HG02840 (cell line): ENCODE data around the gene MPPED1.

Experiments used
- ATAC-seq: cut with Tn5 transposase; IDR thresholded peaks from one replicate; pipeline ENCODE4 v1.9.1; 2021; ENCODE audit warnings: mild to moderate bottlenecking, moderate library complexity, moderate number of reproducible peaks; ENCODE audit not compliant: unreplicated experiment, low FRiP score

MPPED1 gene

DNA sequence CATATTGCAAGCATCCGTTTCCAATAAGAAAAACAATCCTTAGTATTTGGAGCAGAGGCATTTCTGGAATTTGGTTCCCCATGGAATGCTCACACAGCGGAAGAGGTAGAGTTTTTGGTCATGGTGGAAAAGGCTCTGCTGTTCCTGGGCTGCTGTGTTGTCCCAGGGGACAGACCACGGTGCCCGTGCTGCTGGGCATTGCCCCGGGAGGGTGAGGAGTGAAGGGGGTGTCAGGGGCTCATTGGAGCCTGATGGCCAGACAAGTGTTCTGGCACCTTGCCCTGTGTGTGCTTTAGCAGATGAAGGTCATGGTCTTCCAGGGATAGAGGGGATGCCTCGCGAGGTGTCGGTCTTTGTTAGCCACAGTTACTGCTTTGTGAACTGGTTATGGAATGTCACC is 61.2 kb downstream of the MPPED1 start:
- no peak for ATAC-seq

DNA sequence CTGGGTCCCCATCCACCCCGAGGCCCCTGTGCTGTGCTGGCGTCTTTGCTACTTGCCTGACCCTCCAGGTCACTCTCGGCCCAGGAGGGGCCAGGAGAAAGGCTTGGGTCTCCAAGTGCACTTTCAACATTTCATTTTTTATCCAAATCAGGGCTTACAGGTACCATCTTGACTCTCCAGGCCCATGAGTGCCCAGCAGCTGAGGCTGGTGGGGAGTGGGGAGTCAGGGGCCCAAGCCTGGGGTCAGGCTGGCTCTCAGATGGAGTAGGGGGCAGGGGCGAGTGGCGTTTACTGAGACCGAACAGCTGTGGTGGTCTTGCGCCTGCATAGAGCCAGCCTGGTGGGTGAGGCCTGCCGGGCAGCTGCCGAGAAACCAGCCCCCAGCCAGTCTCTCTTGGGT is 61.6 kb downstream of the MPPED1 start:
- ATAC-seq = no peak

DNA sequence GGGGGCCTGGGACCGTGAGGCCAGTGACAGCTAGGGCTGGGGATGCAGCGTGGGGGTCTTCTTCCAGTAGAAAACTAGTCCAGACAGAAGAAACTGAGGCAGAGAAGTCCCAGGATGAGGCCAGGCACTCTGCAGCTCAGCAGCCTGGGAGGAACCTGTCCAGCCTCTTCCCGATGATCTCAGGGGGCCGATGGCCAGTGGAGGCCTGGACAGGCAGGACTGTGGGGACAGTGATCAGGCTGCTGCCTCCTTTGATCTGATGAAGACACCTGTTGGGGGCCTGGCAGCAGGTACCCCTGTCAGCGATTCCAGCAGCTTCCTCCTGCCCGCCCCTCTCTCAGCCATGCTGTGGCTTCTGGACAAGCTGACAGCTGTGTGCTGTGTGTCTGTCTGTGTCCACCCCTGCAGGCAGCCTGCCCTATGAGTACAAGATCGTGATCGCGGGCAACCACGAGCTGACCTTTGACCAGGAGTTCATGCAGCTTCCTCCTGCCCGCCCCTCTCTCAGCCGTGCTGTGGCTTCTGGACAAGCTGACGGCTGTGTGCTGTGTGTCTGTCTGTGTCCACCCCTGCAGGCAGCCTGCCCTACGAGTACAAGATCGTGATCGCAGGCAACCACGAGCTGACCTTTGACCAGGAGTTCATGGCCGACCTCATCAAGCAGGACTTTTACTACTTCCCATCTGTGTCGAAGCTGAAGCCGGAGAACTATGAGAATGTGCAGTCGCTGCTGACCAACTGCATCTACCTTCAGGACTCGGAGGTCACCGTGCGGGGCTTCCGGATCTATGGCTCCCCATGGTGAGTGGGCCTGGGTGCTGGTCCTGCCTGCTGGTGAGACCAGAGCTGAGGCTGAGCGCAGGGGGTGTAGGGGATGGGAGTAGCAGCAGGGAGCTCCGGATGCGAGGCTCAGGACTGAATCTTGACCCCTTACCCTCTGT is 62.6 kb downstream of the MPPED1 start:
- no peak for ATAC-seq

DNA sequence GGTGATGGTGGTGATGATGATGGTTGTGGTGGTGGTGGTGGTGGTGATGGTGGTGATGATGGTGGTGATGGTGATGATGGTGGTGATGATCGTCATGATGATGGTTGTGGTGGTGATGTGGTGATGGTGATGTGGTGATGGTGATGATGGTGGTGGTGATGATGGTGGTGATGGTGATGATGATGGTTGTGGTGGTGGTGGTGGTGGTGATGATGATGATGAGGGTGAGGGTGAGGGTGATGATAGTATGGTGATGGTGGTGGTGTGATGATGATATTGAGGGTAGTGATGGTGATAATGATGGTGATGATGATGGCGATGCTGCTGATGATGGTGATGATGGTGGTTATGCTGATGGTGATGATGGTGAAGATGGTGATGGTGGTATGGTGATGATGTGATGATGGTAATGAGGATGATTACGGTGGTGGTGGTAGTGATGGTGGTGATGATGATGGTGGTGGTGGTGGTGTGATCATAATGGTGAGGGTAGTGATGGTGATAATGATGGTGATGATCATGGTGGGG is 63.8 kb downstream of the MPPED1 start:
- ATAC-seq = no peak

DNA sequence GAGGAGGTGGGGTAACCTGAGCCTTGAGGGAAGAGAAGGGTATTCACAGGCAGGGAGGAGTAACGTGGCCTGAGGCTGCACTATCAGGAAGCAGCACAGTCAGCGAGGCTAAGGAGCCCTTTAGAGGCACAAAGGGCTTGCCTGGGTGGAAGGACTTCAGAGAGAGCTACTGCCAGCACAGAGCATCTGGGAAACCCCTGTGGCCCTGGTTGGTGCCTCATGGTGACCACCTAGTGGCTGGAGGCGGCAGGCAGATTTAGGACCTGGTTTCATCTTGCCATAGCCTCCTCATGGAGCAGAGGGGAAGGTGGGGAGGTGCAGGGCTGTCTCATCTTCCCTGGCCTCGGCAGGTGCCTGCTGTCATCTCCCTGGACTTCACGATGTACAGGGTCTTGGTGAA is 64.5 kb downstream of the MPPED1 start:
- ATAC-seq = no peak

DNA sequence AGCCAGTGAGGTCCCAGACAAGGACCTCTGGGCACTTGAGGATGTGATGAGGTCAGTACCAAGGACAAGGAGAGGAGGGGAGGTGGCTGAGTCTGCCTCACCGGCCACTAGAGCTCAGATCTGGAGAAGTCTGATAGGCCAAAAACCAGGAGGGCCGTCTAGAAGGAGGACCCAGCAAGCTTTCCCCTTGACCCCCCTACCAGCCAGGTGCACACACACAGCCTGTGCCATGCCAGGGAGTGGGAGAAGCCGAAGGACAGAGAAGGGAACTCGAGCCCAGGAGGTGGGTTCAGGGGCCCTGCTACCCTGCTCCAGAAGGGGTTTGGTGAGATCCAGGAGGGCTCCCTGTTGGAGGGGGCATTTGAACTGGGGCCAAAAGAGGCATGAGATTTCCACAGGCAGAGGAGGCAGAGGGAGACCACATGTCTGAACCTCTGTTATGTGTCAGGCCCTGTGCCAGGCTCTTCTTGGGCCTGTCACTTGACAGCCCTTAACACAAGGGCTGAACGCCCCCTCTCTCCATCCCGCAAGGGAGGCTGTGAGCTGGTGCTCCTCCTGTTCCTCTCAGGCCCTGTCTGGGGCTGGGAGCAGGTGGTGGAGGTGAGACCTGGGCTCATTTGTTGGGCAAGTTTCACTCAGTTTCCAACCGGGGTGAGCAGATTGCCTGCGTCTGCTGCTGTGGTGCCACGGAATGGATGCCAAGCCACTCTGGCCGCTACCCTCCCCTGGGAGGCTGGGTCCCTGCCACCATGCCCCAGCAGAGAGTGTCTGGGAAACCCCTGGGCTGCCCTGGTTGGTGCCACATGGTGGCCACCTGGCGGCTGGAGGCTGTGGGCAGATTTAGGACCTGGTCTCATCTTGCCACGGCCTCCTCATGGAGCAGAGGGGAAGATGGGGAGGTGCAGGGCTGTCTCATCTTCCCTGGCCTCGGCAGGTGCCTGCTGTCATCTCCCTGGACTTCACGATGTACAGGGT is 65.2 kb downstream of the MPPED1 start:
- ATAC-seq = no peak

DNA sequence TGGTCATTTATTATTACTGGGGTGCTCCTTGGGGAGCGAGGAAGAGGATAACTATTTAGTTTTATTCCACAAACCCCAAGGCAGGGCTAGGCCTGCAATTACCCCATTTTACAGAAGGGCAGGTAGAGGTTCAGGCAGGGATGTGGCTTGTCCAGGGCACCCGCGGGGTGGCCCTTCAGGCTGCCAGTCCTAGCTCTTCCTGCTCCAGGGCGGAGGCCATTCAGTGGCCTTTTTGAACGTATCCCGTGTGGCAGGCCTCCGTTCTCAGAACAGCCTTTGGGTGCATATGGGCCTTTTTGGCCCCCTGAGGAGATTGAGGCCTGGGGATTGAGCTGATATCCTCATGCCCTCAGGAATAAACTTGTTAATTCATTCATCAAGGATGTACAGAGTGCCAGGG is 66.2 kb downstream of the MPPED1 start:
- ATAC-seq = no peak

DNA sequence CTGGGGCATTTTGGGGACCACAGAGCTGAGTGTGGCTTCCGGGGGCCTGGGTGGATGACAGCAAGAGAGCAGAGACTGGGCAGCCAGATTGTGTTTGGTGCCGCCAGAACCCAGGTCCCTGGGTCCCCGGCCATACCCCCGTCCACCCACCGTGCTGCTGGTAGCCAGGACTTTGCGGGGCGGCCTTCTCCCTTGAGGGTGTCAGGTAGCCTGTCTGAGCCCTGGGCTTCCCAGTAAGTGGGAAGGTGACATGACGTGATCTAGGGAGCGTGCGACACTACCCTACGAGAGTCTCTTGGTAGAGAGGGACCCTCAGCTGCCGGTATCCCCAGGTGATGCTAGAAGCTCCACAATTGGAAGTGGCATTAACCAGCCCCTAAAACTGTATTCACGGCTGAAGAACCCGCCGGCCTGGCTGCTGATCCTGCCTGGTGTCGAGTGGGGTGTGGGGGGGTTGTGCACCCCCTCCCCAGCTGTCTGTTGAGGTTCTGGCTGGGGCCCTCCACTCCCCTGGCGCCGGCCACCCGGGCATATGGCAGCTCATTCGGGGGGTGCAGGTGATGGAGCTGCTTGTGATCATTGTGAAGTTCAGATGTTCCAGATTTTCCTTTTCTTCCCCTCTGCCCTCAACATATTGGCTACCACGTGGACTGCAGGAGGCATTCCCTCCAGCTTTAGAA is 66.9 kb downstream of the MPPED1 start:
- ATAC-seq = no peak

DNA sequence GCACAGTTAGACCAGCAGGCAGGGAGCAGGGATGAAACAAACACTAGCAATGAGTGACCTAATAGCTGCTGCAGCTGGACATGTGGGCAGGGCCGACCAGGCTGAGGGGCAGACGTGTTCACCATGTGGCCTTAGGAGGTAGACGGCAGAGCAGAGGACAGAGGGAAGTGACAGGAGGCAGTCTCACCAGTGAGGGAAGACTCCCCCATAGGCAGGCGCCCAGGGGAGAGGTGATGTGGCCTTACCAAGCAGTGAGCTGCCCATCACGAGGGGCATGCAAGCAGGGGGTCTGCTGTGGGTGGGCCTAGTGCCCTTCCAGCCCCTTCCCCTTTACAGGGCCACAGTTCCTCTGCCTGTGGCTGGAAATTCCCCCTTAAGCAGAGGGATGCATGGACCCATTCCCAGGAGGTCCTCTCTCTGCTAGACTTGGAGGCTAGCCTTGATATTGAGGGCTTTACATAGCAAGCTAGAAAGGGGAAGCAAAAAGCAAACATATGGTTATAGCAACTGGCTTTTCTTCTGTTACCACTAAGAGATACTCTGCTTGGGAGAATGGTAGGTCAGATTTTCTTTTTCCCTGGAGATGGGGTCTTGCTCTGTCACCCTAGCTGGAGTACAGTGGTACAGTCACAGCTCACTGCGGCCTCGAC is 67.6 kb downstream of the MPPED1 start:
- ATAC-seq = no peak

DNA sequence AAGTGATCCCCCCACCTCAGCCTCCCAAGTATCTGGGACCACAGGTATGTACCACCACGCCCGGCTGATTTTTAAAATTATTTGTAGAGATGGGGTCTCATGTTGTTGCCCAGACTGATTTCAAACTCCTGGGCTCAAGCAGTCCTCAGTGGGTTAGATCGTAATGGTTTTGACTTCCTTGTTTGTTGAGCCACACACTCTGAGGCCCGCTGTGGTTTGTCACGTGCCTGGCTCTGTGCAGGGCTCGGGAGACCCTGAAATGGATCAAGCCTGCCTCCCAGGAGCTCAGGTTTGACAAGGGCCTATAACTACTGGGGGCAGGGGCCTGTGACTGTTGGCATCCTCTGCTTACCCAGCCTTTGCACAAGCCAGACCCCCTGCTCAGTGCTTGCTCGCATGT is 68.1 kb downstream of the MPPED1 start:
- no peak for ATAC-seq

DNA sequence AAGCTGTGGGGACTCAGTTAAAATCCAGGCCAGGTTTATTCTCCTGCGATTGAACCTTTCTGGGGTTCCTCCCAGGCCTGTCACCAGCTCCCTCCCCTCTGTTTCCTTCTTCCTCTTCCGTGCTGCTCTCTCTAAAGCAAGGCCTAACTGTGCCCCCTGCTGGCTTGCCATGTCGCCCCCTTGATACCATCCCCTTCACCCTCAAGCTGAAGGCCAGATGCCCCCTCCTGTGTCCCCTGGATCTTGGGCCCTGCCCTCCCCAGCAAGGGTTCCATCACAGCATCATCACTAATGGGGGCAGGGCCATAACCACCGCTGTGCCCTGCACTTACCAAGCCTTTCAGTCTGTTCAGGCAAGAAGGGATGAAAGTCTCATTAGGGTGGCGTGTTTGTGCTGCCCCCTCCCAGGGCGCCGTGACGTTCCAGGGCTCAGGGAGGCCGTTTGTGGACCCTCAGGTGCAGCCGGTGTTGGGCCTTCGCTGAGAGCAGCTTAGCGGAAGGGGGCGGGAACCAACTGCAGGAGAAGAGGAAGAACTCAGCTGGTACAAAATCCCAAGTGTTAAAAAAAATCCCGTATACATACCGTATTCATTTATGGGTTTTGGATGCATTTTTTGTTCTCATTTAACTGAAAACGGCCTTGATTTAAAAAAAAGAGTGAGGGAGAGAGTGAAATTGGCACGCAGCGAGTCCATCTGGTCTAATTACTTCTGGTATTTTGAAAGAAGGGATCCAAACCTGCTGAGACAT is 69.9 kb downstream of the MPPED1 start:
- no peak for ATAC-seq

DNA sequence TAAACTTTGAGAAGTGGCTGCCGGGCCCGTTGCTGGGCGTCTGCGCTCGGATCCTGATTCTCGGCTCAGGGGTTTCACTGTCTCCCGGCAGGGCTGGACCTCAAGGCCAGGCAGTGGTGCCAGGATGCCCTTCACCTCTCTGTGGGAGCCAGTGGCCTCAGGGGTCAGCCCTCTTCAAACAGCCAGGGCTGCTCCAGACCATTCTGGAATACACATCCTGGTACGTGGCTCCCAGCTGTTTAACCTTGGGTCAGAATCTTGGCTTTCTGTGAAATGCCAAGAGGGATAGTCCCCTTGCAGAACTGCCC is 70.5 kb downstream of the MPPED1 start:
- no peak for ATAC-seq

DNA sequence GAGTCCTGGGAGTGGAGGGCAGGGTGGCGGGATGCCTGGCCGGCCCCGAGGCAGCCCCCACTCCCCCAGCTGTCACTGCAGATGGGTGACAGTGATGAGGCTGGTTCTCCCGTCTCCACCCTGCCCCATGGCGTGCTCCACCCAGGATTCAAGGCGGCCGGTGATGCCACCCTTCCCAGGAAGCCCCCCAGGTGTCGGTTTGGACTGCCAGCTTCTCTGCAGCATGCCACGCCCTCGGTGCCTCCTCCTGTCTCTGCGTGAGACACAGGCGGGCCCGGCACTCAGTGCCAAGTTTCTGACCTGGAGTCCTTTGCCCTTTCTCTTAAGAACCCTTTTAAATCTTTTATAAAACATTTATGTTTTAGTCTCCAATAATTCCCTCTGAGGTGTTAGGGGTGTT is 71.5 kb downstream of the MPPED1 start:
- ATAC-seq = no peak

DNA sequence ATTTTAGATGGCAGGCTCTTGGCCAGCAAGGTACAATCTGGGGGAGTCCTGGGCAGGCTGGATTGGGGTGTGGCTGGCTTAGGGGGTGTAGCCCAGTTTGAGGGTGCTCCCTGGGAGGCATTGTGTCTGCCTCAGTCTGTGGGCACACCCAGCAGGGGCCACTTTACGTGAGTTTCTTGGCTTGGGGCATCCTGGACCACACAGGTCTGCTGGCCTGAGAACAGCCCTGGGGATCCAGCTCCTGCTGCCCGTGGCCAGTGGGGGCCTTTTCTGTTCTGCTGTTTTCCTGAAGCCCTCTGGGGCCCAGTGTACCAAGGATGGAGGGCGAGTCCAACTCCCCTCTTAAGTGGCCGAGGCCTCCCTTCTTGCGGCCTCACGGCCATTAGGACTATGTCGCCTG is 71.9 kb downstream of the MPPED1 start:
- no peak for ATAC-seq

DNA sequence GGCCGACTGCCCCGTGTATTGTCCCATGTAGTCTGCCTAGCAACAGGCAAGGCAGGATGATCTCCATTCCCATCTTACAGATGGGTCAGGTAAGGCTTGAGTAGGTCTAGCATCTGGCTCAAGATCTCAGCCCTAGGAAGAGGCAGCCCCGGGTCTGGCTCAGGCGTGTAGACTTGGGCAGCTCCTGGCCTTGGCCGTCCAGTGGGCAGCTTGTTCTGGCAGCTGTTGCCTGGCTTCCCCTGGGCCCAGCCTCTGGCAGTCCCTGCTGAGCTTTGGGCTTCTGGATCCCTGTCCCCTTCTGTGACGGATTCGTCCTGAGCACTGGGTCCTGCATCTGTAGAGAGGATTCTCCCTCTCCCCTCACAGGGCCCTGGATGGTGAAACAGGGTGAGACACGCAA is 72.4 kb downstream of the MPPED1 start:
- no peak for ATAC-seq

DNA sequence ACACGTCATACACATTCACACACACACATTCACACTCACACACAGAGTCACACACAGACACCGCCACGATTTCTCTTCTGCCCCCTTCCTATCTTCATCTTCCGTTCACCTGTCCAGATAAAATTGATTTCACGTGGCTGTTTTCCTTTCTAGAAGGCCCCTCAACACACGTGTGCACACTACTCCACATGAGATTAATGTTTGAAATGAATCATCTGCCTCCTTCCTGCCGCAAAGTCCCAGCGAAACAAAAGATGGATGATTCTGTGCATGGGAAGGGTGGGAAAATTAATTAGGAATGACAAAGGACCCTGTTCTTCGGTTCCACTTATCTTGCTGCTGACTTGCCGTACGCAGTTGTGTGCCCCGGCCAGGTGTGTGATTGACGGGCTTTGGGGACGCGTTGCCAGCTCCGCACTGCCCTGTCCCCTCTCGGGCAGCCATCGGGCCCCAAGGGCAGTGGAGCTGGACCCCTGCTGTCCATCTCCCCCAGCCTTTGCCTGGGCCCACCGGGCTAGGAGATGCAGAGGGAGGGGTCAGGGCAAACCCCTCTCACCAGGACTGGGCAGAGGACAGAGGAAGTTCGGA is 73.8 kb downstream of the MPPED1 start:
- ATAC-seq = no peak

DNA sequence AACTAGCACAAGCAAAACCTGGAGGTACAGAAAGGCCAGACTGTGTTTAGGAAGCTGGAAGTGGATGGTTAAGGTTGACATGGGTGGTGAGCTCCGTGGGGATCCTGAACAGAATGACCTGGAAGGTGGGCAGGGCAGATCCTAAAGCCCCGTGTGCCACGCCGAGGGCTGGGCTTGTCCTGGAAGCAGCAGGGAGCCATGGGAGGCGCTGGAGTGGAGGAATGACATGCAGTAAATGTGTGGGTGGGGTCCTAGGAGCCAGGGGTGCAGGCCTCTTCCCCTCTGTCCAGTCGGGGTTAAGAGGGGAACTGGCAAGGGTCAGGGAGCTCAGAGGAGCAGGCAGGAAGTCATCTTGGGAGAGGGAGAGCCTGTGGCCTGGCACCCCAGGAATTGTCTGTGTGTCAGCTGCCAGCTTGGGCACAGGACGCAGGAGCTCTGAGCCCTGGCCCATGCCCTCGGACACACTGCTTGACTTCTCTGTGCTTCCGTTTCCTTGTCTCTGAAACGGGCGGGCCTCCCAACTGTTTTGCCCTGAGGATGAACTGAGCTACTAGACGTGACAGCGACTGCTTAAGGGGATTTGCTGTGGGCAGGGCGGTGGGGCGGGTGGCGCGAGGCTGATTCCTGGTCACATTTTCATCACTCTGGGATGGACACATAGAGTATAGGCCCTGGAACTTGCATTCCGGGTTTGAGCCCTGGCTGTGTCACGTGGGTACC is 75.7 kb downstream of the MPPED1 start:
- ATAC-seq = no peak

DNA sequence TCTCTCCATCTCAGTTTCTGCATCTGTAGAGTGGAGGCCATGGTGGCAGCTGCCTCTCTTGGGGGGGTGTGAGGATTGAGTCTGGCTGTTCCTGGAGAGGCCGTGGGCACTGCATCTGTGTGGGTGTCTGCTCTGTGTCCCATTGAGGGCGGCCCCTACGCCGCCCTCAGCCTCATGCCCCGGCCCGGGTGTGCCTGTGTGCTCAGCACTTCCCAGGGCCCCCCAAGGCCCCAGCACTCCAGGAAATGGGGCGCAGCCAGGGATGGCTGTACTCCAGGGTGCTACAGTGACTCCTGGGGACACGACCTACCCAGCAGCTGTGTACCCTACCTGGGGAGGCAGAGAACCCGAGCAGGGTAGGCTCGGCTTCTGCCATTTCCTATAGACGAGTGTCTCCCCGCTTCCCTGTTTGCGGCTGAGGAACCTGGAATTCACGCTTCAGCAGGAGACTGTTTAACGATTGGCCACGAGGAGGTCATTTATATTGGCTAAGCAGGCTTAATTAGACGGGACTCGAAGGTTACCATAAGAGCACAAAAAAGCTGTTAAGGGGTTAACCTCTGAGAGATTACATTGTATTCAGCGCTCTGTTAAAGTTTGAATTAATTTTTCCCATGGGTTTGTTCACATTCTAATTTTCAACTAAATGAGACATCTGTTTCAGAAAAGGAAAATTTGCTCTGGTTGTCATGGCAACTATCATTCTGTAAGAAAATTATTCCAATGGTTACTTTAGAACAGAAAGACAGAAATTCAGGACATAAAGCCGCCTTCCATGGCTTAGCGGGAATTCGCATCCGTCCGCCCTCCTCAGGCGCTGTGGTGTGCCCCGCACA is 76.4 kb downstream of the MPPED1 start:
- ATAC-seq = no peak
